Hepatocyte (in vitro differentiated cells): Measurements from ENCODE around the gene CELSR1.

Experiments
- EZH2 ChIP-seq: fragments of 200-600 bp; sonication (generic); IDR thresholded peaks from 2 replicates; pipeline ENCODE4 v1.6.1; 2016; ENCODE audit warnings: antibody characterized with exemption, mild to moderate bottlenecking, borderline replicate concordance
- EZH2phosphoT487 ChIP-seq: fragments of 200-600 bp; sonication (generic); IDR thresholded peaks from one replicate; pipeline ENCODE4 v1.6.1; 2018; ENCODE audit warnings: antibody characterized with exemption, mild to moderate bottlenecking, low read depth, moderate library complexity; ENCODE audit not compliant: unreplicated experiment, severe bottlenecking
- TF ChIP-seq, protein P1 (sequence below): fragments of 200-600 bp; sonication (generic); IDR thresholded peaks from 2 replicates; pipeline ENCODE4 v1.5.1; 2016; ENCODE audit warnings: antibody characterized with exemption, mild to moderate bottlenecking; ENCODE audit not compliant: poor library complexity

DNA sequence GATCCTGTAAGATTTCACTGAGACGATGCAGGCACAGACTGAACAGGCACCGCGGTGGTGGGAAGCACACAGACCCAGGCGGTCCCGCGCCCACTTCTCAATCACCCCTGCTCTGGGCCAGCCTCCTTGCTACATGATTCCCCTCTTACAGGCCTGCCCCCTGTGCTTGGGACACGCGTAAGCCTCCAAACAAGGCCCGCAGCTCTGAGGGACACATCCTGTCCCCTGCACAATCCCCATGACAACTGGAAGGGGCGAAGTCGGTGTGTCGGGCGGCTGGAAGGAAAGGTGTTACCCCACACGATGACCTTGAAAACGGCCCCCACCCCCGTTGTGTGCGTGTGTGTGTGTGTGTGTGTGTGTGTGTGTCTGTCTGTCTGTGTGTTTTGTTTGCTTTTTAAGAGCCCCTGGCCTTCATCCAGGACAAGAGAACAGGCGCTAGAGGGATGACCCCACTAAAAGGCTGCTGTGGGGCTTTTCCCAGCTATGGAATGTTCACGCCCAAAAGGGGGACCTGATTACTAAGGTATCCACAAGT lies 13.1 kb downstream of the CELSR1 start:
- TF ChIP-seq EZH2 (no peak), EZH2phosphoT487 (no peak)
- TF ChIP-seq, protein P1, sequence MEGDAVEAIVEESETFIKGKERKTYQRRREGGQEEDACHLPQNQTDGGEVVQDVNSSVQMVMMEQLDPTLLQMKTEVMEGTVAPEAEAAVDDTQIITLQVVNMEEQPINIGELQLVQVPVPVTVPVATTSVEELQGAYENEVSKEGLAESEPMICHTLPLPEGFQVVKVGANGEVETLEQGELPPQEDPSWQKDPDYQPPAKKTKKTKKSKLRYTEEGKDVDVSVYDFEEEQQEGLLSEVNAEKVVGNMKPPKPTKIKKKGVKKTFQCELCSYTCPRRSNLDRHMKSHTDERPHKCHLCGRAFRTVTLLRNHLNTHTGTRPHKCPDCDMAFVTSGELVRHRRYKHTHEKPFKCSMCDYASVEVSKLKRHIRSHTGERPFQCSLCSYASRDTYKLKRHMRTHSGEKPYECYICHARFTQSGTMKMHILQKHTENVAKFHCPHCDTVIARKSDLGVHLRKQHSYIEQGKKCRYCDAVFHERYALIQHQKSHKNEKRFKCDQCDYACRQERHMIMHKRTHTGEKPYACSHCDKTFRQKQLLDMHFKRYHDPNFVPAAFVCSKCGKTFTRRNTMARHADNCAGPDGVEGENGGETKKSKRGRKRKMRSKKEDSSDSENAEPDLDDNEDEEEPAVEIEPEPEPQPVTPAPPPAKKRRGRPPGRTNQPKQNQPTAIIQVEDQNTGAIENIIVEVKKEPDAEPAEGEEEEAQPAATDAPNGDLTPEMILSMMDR, result no peak
